B cell (primary cell): Measurements from ENCODE around the gene FUT3.

Source experiments
- CTCF ChIP-seq: fragments of 200-600 bp; IDR thresholded peaks from one replicate; pipeline ENCODE4 v1.8.0; 2022; ENCODE audit warnings: antibody characterized with exemption, mild to moderate bottlenecking
- EZH2 ChIP-seq: IDR thresholded peaks from 2 replicates; pipeline ENCODE4 v1.6.1; 2012; ENCODE audit warnings: borderline replicate concordance, low read depth, mild to moderate bottlenecking, moderate library complexity, low read length; ENCODE audit not compliant: insufficient read depth, poor library complexity, severe bottlenecking

- TF ChIP-seq EZH2 (no peak), CTCF (no peak)
Observed at GRCh38 chr19:5877427-5877826, 26.2 kb upstream of the FUT3 start.
